Endothelial cell of umbilical vein (primary cell): ENCODE data around the gene PRR7.

Experiments
- CTCF ChIP-seq, 2 donors: IDR thresholded peaks; 1 replicate in 1 of 2; 2 replicates in 1 of 2; pipeline ENCODE4 v1.5.1; 2011; ENCODE audit warnings: low read length in 2 of 2, mild to moderate bottlenecking in 2 of 2, moderate library complexity in 2 of 2, control low read depth in 1 of 2, inconsistent platforms in 1 of 2, low read depth in 1 of 2; ENCODE audit not compliant: insufficient read depth in 1 of 2; ENCODE audit errors: extremely low read depth in 1 of 2
- EZH2 ChIP-seq: IDR thresholded peaks from 2 replicates; pipeline ENCODE4 v1.6.1; 2012; ENCODE audit warnings: borderline replicate concordance, low read depth, mild to moderate bottlenecking, moderate library complexity, low read length, inconsistent platforms; ENCODE audit not compliant: severe bottlenecking
- MAX ChIP-seq: IDR thresholded peaks from 2 replicates; pipeline ENCODE4 v1.6.1; 2011; ENCODE audit not compliant: insufficient read depth, insufficient read length
- POLR2A ChIP-seq: IDR thresholded peaks from 2 replicates; pipeline ENCODE4 v1.6.1; 2012; ENCODE audit warnings: low read depth, mild to moderate bottlenecking, control low read depth, low read length

GRCh38 chr5:177458912-177459350, 12.3 kb downstream of the PRR7 start:
- no peak for TF ChIP-seq CTCF (IDR thresholded peaks at IDR 0.05; ENCODE audit: extremely low read depth in 1 of 2, insufficient read depth in 1 of 2, low read depth in 1 of 2, low read length in 2 of 2)
- TF ChIP-seq POLR2A = no peak
- TF ChIP-seq MAX = no peak
- TF ChIP-seq EZH2 = no peak
